ENCODE results near the gene FBLN5.

- TF ChIP-seq CTCF (IDR thresholded peaks at IDR 0.05) (no peak), POLR2A (IDR thresholded peaks at IDR 0.05) (no peak)
Measured at GRCh38 chr14:91964724-91965123, 17.2 kb upstream of the FBLN5 start.
